BLaER1 treated with 17β-estradiol and CSF1 and Interleukin-3, amounts not matched to agents 10 nM and 100 nM (cell line): Measurements from ENCODE around the gene DCAF4.

ENCODE experiments used
- H3K27ac ChIP-seq, 11 experiments: shearing (Covaris generic); formaldehyde crosslinking; 2 replicates each; pipeline ENCODE4 v1.8.1; 2022
- H3K27me3 ChIP-seq, 11 experiments: shearing (Covaris generic); formaldehyde crosslinking; 2 replicates each; pipeline ENCODE4 v1.8.1; 2022
- H3K36me3 ChIP-seq, 11 experiments: shearing (Covaris generic); formaldehyde crosslinking; 2 replicates each; pipeline ENCODE4 v1.8.1; 2022
- H3K4me1 ChIP-seq, 10 experiments: shearing (Covaris generic); formaldehyde crosslinking; 2 replicates each; pipeline ENCODE4 v1.8.1; 2022
- H3K4me2 ChIP-seq, 11 experiments: shearing (Covaris generic); formaldehyde crosslinking; 2 replicates each; pipeline ENCODE4 v1.8.1; 2022
- H3K4me3 ChIP-seq, 10 experiments: shearing (Covaris generic); formaldehyde crosslinking; 2 replicates each; pipeline ENCODE4 v1.8.1; 2022
- H3K9ac ChIP-seq, 11 experiments: shearing (Covaris generic); formaldehyde crosslinking; 2 replicates each; pipeline ENCODE4 v1.8.1; 2022
- H3K9me3 ChIP-seq, 11 experiments: shearing (Covaris generic); formaldehyde crosslinking; replicated peaks in 1 of 11; 2 replicates each; pipeline ENCODE4 v1.8.1; 2022
- H4K20me1 ChIP-seq, 11 experiments: shearing (Covaris generic); formaldehyde crosslinking; 2 replicates each; pipeline ENCODE4 v1.8.1; 2022
- Cebpa-rat ChIP-seq, 11 experiments: shearing (Covaris generic); IDR thresholded peaks; 2 replicates each; pipeline ENCODE4 v1.8.1; 2022

The DCAF4 gene

DNA sequence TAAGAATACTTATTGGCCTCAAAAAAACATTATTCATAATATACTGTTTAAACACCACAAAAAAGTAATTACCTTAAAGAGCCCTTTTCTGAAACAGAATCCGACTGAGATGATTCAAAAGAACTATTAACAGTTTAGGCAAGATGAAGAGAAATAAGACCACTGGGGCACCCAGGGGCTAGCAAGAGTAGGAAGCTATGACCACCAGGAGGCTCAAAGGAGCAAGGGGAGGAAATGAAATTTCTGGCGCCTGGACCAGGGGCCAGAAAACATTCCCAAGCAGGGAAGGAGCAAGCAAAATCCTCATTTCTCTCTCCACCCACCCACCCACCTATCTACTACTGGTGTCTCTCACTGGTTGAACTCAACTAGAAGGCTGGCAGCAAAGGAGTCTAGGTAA, 6.3 kb upstream of the DCAF4 start:
- Histone ChIP-seq H3K27ac (no peak overlapping the region), H3K4me3 (no peak overlapping the region), H3K27me3 (no peaks in the 10 kb centered on the region), H3K4me1 (no peaks in the 10 kb centered on the region), H3K9ac (no peak overlapping the region), H3K4me2 (no peak overlapping the region), H3K9me3 (no peaks in the 10 kb centered on the region), H3K36me3 (no peaks in the 10 kb centered on the region), H4K20me1 (no peaks in the 10 kb centered on the region)
- no peak for TF ChIP-seq Cebpa-rat (IDR thresholded peaks at IDR 0.05)

GRCh38 chr14:72921396-72921795, 4.9 kb upstream of the DCAF4 start:
- Histone ChIP-seq H4K20me1 (no peaks in the 10 kb centered on the region), H3K27me3 (no peaks in the 10 kb centered on the region), H3K4me3 (no peak overlapping the region), H3K36me3 (no peaks in the 10 kb centered on the region), H3K9ac (no peak overlapping the region), H3K27ac (no peak overlapping the region), H3K9me3 (no peaks in the 10 kb centered on the region), H3K4me2 (no peak overlapping the region), H3K4me1 (peaks cover 0 to 7% (median 6%) of the 10 kb centered on the region in 10 experiments; a peak in 9 of 20 replicates)
- TF ChIP-seq Cebpa-rat (IDR thresholded peaks at IDR 0.05) = no peak

DNA sequence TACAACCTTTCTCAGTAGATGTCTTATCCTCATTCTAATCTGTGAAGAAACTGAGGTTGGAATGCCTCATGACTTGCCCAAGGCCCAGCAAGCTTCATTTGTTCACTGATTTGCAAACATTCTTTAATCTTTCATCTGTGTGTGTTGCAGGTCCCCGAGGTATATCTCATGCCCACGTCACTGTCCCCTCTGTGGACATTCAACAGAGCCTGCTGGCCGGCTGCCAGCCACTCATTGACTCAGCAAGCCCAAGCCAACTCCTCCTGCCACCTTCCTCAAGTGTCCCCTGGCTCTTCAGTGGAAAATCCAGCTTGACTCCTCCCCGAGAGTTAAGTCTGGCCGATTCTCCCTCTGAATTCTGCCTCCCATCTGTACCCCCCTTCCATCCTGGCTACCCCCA, 1.9 kb upstream of the DCAF4 start:
- peaks cover 0 to 12% (median 8%) of the 10 kb centered on the region in 11 experiments; a peak in 16 of 22 replicates for H3K36me3 ChIP-seq
- no peaks in the 10 kb centered on the region for H3K27me3 ChIP-seq
- H3K4me1 ChIP-seq = peaks cover 10 to 22% (median 16%) of the 10 kb centered on the region in 10 experiments
- peaks cover 0 to 20% (median 0%) of the 10 kb centered on the region in 11 experiments; a peak in 7 of 22 replicates for H4K20me1 ChIP-seq
- H3K9me3 ChIP-seq = peaks cover 0 to 6% (median 0%) of the 10 kb centered on the region in 11 experiments; a peak in 1 of 22 replicates
- no peak for TF ChIP-seq Cebpa-rat (IDR thresholded peaks at IDR 0.05)
- H3K4me2 ChIP-seq = no peak overlapping the region
- no peak overlapping the region for H3K27ac ChIP-seq
- H3K4me3 ChIP-seq = no peak overlapping the region
- no peak overlapping the region for H3K9ac ChIP-seq

DNA sequence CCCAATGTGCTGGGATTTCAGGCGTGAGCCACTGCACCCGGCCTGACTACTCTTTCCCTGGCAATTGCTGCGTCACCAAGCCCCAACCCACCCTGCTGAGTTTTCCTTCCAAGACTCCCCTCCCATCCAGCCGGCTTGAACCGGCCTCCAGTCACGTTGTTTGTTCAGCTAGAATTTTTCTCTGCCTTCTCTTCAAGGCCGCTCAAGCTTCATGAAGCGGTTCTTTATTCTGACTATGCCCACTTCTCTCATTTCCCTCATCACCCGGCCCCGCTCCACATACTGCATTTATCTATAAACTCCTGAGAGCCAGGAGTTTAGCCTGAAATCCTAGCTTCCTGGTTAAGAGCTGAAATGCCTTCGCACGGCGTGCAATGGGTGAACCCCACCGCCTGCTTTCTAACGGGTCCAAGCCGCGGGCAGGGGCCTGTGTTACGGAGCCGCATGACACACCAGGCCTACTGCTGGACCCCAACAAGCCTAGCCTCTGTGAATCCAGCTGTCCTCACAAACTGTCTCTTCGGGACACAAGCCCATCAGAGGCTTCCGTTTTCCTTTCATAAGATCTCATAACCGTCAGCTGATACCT, 999 bp upstream of the DCAF4 start:
- TF ChIP-seq Cebpa-rat (IDR thresholded peaks at IDR 0.05) = no peak
- H3K4me3 ChIP-seq = peak overlapping the region in 2 of 10 experiments; percentile 77 to 86; a peak in 7 of 20 replicates
- peak overlapping the region; percentile 58 to 96 (median 77) for H3K4me2 ChIP-seq
- peaks cover 10 to 25% (median 16%) of the 10 kb centered on the region in 10 experiments for H3K4me1 ChIP-seq
- H3K36me3 ChIP-seq = peaks cover 0 to 22% (median 16%) of the 10 kb centered on the region in 11 experiments; a peak in 18 of 22 replicates
- H3K9ac ChIP-seq = peak overlapping the region in 6 of 11 experiments; percentile 59 to 78 (median 70); a peak in 8 of 22 replicates
- no peaks in the 10 kb centered on the region for H3K27me3 ChIP-seq
- peak overlapping the region in 4 of 11 experiments; percentile 48 to 54 (median 50); a peak in 4 of 22 replicates for H3K27ac ChIP-seq
- H4K20me1 ChIP-seq = peaks cover 0 to 29% (median 1%) of the 10 kb centered on the region in 11 experiments; a peak in 10 of 22 replicates
- peaks cover 0 to 14% (median 5%) of the 10 kb centered on the region in 11 experiments; a peak in 4 of 22 replicates for H3K9me3 ChIP-seq

GRCh38 chr14:72925815-72926291, 411 bp upstream of the DCAF4 start:
- Histone ChIP-seq H4K20me1 (peaks cover 0 to 35% (median 3%) of the 10 kb centered on the region in 11 experiments; a peak in 10 of 22 replicates), H3K27me3 (no peaks in the 10 kb centered on the region), H3K9ac (peak overlapping the region in 9 of 11 experiments; percentile 40 to 78 (median 68); a peak in 17 of 22 replicates), H3K36me3 (peaks cover 0 to 23% (median 18%) of the 10 kb centered on the region in 11 experiments; a peak in 18 of 22 replicates), H3K4me1 (peaks cover 13 to 30% (median 16%) of the 10 kb centered on the region in 10 experiments), H3K4me2 (peak overlapping the region; percentile 58 to 96 (median 77)), H3K27ac (peak overlapping the region in 9 of 11 experiments; percentile 48 to 71 (median 61); a peak in 17 of 22 replicates), H3K9me3 (peaks cover 0 to 15% (median 5%) of the 10 kb centered on the region in 11 experiments; a peak in 4 of 22 replicates), H3K4me3 (peak overlapping the region; percentile 35 to 94 (median 82))
- TF ChIP-seq Cebpa-rat (IDR thresholded peaks at IDR 0.05) = no peak

GRCh38 chr14:72928872-72929271, 2.6 kb downstream of the DCAF4 start:
- Histone ChIP-seq H3K9ac (no peak overlapping the region), H3K4me1 (peaks cover 13 to 33% (median 16%) of the 10 kb centered on the region in 10 experiments), H3K4me3 (no peak overlapping the region), H3K4me2 (no peak overlapping the region), H4K20me1 (peaks cover 0 to 65% (median 20%) of the 10 kb centered on the region in 11 experiments; a peak in 13 of 22 replicates), H3K9me3 (peaks cover 0 to 15% (median 5%) of the 10 kb centered on the region in 11 experiments; a peak in 4 of 22 replicates), H3K27me3 (no peaks in the 10 kb centered on the region), H3K27ac (no peak overlapping the region), H3K36me3 (peaks cover 0 to 26% (median 20%) of the 10 kb centered on the region in 11 experiments; a peak in 18 of 22 replicates)
- no peak for TF ChIP-seq Cebpa-rat (IDR thresholded peaks at IDR 0.05)

GRCh38 chr14:72929316-72930080, 3.2 kb downstream of the DCAF4 start:
- peaks cover 13 to 33% (median 16%) of the 10 kb centered on the region in 10 experiments for H3K4me1 ChIP-seq
- no peak overlapping the region for H3K4me2 ChIP-seq
- H3K36me3 ChIP-seq = peaks cover 0 to 26% (median 20%) of the 10 kb centered on the region in 11 experiments; a peak in 18 of 22 replicates
- no peaks in the 10 kb centered on the region for H3K27me3 ChIP-seq
- peaks cover 0 to 72% (median 25%) of the 10 kb centered on the region in 11 experiments; a peak in 13 of 22 replicates for H4K20me1 ChIP-seq
- peaks cover 0 to 15% (median 5%) of the 10 kb centered on the region in 11 experiments; a peak in 4 of 22 replicates for H3K9me3 ChIP-seq
- no peak overlapping the region for H3K27ac ChIP-seq
- no peak for TF ChIP-seq Cebpa-rat (IDR thresholded peaks at IDR 0.05)
- H3K9ac ChIP-seq = no peak overlapping the region
- no peak overlapping the region for H3K4me3 ChIP-seq

GRCh38 chr14:72932893-72933292, 6.6 kb downstream of the DCAF4 start:
- peaks cover 0 to 15% (median 5%) of the 10 kb centered on the region in 11 experiments; a peak in 4 of 22 replicates for H3K9me3 ChIP-seq
- TF ChIP-seq Cebpa-rat (IDR thresholded peaks at IDR 0.05) = no peak
- no peak overlapping the region for H3K4me3 ChIP-seq
- H4K20me1 ChIP-seq = peaks cover 0 to 100% (median 59%) of the 10 kb centered on the region in 11 experiments; a peak in 17 of 22 replicates
- no peak overlapping the region for H3K4me2 ChIP-seq
- H3K9ac ChIP-seq = no peak overlapping the region
- no peaks in the 10 kb centered on the region for H3K27me3 ChIP-seq
- no peak overlapping the region for H3K27ac ChIP-seq
- H3K4me1 ChIP-seq = peaks cover 7 to 34% (median 18%) of the 10 kb centered on the region in 10 experiments
- peaks cover 4 to 38% (median 26%) of the 10 kb centered on the region in 11 experiments for H3K36me3 ChIP-seq
